Loucy (cell line): ENCODE results near the gene FABP7.

Experiments
- H2AFZ ChIP-seq: fragments of 200-600 bp; sonication (generic); 2 replicates; pipeline ENCODE4 v1.6.0; 2016; ENCODE audit warnings: antibody characterized with exemption, mild to moderate bottlenecking, low read length, moderate library complexity
- H3F3A ChIP-seq: fragments of 200-600 bp; 2 replicates; pipeline ENCODE4 v1.6.0; 2016; ENCODE audit warnings: antibody characterized with exemption, low read depth, mild to moderate bottlenecking
- H3K27me3 ChIP-seq: fragments of 200-600 bp; sonication (generic); 2 replicates; pipeline ENCODE4 v1.6.1; 2014; ENCODE audit warnings: low read length, mild to moderate bottlenecking; ENCODE audit not compliant: insufficient read depth, poor library complexity, severe bottlenecking
- H3K36me3 ChIP-seq: fragments of 200-600 bp; sonication (generic); 2 replicates; pipeline ENCODE4 v1.6.1; 2016; ENCODE audit warnings: low read length; ENCODE audit not compliant: insufficient read depth
- H3K4me1 ChIP-seq: fragments of 200-600 bp; sonication (generic); 2 replicates; pipeline ENCODE4 v1.5.1; 2014; ENCODE audit warnings: low read length, mild to moderate bottlenecking; ENCODE audit not compliant: insufficient read depth, poor library complexity, severe bottlenecking
- H3K4me2 ChIP-seq: fragments of 200-600 bp; sonication (generic); 2 replicates; pipeline ENCODE4 v1.6.0; 2014; ENCODE audit warnings: antibody characterized with exemption, low read length, low read depth, mild to moderate bottlenecking; ENCODE audit not compliant: poor library complexity, severe bottlenecking
- H3K4me3 ChIP-seq: fragments of 200-600 bp; sonication (generic); 2 replicates; pipeline ENCODE4 v1.5.1; 2014; ENCODE audit warnings: low read length, mild to moderate bottlenecking, mixed read lengths; ENCODE audit not compliant: poor library complexity, severe bottlenecking
- H3K79me2 ChIP-seq: fragments of 200-600 bp; sonication (generic); 2 replicates; pipeline ENCODE4 v1.6.1; 2014; ENCODE audit warnings: low read length; ENCODE audit not compliant: insufficient read depth
- H3K9ac ChIP-seq: fragments of 200-600 bp; sonication (generic); 2 replicates; pipeline ENCODE4 v1.6.0; 2014; ENCODE audit warnings: mild to moderate bottlenecking, low read depth, low read length, moderate library complexity; ENCODE audit not compliant: poor library complexity, severe bottlenecking
- H3K9me2 ChIP-seq: fragments of 200-600 bp; sonication (generic); replicated peaks from 2 replicates; pipeline ENCODE4 v1.6.1; 2016; ENCODE audit warnings: low read depth, low read length, mixed read lengths
- H3K9me3 ChIP-seq: fragments of 200-600 bp; sonication (generic); 2 replicates; pipeline ENCODE4 v1.6.1; 2014; ENCODE audit warnings: mild to moderate bottlenecking, antibody characterized with exemption, low read length, low read depth; ENCODE audit not compliant: insufficient read depth
- H4K20me1 ChIP-seq: fragments of 200-600 bp; sonication (generic); 2 replicates; pipeline ENCODE4 v1.6.0; 2014; ENCODE audit warnings: antibody characterized with exemption, low read length, mild to moderate bottlenecking; ENCODE audit not compliant: insufficient read depth, poor library complexity, severe bottlenecking
- EZH2phosphoT487 ChIP-seq: fragments of 200-600 bp; IDR thresholded peaks from 2 replicates; pipeline ENCODE4 v1.6.1; 2018; ENCODE audit warnings: antibody characterized with exemption, mild to moderate bottlenecking, moderate library complexity, borderline replicate concordance
- TF ChIP-seq, protein P1 (sequence below): fragments of 200-600 bp; sonication (generic); conservative IDR thresholded peaks from 2 replicates; pipeline ENCODE4 v1.5.1; 2014; ENCODE audit warnings: mild to moderate bottlenecking, antibody characterized with exemption, low read length

Gene FABP7

DNA sequence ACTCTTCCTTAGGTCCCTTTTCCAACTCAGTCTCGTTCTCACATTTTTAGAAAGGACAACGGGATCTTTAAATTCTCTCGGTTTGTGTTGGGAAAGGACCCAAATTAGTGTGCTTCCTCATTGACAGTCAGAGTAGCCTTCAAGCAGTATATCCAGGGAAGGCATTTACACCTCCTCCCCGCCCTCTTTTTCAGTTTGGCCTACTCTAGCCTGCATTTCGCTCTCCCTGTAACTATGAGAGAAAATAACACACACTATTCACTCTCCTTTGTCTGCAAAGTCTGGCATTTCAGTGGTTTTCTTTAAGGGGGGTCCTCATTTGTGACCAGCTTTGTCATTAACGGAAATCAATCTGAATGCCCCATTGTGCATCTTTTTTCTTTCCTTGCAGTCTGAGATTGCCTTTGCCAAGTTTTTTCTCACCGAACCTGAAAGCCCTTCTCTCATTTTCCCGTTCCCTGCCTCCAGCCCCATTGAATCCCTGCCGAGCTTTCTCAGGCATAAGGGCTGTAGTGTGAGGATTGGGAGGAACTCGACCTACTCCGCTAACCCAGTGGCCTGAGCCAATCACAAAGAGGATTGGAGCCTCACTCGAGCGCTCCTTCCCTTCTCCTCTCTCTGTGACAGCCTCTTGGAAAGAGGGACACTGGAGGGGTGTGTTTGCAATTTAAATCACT is 393 bp upstream of the FABP7 start:
- no peak overlapping the region for H2AFZ ChIP-seq

DNA sequence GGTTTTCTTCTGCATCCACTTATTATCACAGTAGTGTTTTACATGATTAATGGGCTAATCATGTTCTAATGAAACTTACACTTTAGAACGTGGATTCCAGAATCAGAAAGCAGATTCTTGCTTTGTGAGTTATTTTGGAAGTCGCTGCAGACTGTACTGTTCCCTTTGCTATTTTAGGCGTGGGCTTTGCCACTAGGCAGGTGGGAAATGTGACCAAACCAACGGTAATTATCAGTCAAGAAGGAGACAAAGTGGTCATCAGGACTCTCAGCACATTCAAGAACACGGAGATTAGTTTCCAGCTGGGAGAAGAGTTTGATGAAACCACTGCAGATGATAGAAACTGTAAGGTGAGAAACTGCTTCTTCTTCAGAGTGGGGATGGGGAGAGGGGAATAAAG is 598 bp downstream of the FABP7 start:
- Histone ChIP-seq H3K79me2 (no peaks in the 10 kb centered on the region), H3F3A (no peaks in the 10 kb centered on the region), H3K9me3 (no peaks in the 10 kb centered on the region), H3K9me2 (no peaks in the 10 kb centered on the region), H3K36me3 (no peaks in the 10 kb centered on the region), H3K4me1 (no peaks in the 10 kb centered on the region), H3K27me3 (no peaks in the 10 kb centered on the region), H3K4me3 (no peak overlapping the region), H4K20me1 (no peaks in the 10 kb centered on the region), H3K9ac (no peak overlapping the region), H3K4me2 (no peak overlapping the region), H2AFZ (no peak overlapping the region)
- TF ChIP-seq EZH2phosphoT487 = no peak
- TF ChIP-seq, protein P1, sequence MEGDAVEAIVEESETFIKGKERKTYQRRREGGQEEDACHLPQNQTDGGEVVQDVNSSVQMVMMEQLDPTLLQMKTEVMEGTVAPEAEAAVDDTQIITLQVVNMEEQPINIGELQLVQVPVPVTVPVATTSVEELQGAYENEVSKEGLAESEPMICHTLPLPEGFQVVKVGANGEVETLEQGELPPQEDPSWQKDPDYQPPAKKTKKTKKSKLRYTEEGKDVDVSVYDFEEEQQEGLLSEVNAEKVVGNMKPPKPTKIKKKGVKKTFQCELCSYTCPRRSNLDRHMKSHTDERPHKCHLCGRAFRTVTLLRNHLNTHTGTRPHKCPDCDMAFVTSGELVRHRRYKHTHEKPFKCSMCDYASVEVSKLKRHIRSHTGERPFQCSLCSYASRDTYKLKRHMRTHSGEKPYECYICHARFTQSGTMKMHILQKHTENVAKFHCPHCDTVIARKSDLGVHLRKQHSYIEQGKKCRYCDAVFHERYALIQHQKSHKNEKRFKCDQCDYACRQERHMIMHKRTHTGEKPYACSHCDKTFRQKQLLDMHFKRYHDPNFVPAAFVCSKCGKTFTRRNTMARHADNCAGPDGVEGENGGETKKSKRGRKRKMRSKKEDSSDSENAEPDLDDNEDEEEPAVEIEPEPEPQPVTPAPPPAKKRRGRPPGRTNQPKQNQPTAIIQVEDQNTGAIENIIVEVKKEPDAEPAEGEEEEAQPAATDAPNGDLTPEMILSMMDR = no peak

More for the DNA sequence above, 393 bp upstream of the FABP7 start:
- Histone ChIP-seq H3K27me3 (no peaks in the 10 kb centered on the region), H3K79me2 (no peaks in the 10 kb centered on the region), H3K4me3 (no peak overlapping the region), H3K4me2 (no peak overlapping the region), H3K9me3 (no peaks in the 10 kb centered on the region), H3F3A (no peaks in the 10 kb centered on the region), H3K36me3 (no peaks in the 10 kb centered on the region), H3K4me1 (no peaks in the 10 kb centered on the region), H3K9me2 (no peaks in the 10 kb centered on the region), H4K20me1 (no peaks in the 10 kb centered on the region), H3K9ac (no peak overlapping the region)
- no peak for TF ChIP-seq EZH2phosphoT487
- TF ChIP-seq, protein P1 = no peak

DNA sequence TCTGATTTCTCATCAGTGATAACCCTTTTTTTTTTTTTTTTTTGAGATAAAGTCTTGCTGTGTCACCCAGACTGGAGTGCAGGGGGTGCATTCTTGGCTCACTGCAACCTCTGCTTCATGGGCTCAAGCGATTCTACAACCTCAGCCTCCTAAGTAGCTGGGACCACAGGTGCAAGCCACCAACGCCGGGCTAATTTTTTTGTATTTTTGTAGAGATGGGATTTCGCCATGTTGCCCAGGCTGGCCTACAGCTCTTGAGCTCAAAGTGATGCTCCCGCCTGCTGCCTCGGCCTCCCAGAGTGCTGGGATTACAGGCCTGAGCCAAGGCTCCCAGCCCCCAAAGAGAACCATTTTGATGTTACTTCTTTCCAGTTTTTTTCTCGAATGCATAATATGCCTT is 2.2 kb downstream of the FABP7 start:
- no peaks in the 10 kb centered on the region for H4K20me1 ChIP-seq
- no peaks in the 10 kb centered on the region for H3K9me2 ChIP-seq
- no peak overlapping the region for H2AFZ ChIP-seq
- TF ChIP-seq EZH2phosphoT487 = no peak
- TF ChIP-seq, protein P1 = no peak
- no peaks in the 10 kb centered on the region for H3K27me3 ChIP-seq
- H3K36me3 ChIP-seq = no peaks in the 10 kb centered on the region
- H3K4me3 ChIP-seq = no peak overlapping the region
- H3K9ac ChIP-seq = no peak overlapping the region
- no peaks in the 10 kb centered on the region for H3K79me2 ChIP-seq
- H3K4me1 ChIP-seq = no peaks in the 10 kb centered on the region
- no peak overlapping the region for H3K4me2 ChIP-seq
- no peaks in the 10 kb centered on the region for H3F3A ChIP-seq
- H3K9me3 ChIP-seq = no peaks in the 10 kb centered on the region
